GM18858 (cell line): ENCODE measurements around the gene ADAMTSL1.

Source experiments
- ATAC-seq: cut with Tn5 transposase; IDR thresholded peaks from one replicate; pipeline ENCODE4 v1.9.1; 2021; ENCODE audit not compliant: unreplicated experiment

Gene ADAMTSL1

DNA sequence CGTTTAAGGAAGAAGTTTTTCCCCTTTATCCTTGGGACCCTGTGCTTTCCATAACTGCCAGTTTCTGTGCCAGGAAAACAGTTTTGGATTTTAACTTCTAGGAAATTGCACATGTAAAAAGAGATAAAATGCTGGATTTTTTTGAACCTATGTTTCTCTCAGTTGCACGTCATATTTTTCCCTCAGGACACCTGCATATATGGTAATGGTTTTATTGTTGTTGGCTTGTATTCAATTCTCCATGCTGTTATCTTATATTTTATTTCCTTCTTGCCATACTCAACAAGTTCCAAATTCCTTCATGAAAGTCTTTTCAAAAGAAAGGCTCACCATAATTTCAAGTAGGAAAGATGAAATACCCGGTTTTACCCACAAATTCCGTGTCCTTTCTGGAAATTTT, 7.9 kb upstream of the ADAMTSL1 start:
- ATAC-seq, result no peak

DNA sequence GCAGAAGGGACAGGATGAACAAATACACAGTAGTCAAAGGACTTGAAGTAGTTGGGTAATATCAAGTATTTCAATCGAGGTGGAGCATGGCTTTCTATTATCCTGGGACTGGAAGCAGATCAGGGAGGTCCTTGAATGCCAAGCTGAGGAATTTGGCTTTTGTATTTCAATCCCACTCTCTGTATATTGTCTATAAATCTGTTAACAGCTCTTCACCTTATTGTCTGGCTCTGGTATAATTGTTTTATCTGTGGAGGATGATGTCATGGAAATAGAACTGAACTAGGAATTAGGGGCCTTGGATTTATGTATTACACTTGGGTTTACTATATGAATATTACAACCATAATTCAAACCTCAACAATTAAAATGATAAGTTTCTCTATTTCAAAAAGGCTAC, 6.3 kb upstream of the ADAMTSL1 start:
- no peak for ATAC-seq

DNA sequence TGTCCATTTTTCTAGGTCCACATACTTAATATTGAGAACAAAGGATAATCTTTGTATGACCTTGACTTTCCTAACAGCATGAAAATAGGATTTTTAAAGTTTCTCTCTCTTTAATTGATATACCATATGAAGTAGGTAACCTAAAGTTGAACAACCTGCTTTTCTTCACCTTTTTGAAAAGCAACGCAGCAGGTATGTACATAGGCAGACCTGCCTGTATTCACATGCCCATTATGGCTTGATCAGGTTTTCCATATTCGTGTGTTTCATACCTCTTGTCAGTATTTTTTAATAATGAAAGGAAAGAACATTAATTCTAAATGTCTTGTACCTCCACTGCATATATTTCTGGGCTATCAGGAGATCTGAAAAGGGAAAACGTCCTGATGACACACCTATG, 1.5 kb upstream of the ADAMTSL1 start:
- no peak for ATAC-seq

DNA sequence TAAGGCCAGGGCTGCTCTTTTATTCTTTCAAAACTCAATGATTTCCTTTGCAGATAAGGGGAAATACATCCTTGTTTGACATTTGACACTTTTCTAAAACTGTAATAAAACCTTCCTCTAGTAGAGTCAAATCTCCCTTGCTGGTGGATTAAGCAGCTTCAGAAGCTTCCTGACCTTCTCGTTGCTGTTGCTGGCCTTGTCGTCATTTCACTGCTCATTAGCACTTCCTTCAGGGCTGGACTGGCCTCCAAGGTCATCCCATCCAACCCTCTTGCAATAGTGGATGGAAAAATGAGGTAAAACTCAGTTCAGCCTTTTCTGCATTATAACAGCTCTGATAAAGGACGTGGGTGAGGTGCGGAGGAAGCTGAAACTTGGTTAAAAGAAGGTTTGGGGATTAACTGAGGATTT, 1.1 kb upstream of the ADAMTSL1 start:
- ATAC-seq, result no peak

DNA sequence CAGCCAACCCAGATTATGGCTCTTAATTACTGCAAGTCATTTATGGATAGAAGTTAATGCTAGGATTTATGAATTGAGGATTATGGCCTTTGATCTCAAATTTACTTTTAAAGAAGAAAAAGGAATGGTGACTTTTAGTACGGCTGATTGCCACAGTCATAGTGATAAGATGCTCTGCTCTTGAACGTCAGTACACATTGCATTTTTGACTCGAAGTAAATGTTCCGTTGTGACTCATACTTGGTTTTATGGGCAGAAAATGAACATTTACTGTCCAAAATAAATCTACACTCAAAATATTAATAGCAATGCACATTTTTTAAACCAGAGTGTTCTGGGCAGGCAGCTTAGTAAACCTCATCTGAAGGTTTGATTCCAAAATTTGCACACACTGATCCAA, 830 bp downstream of the ADAMTSL1 start:
- no peak for ATAC-seq

DNA sequence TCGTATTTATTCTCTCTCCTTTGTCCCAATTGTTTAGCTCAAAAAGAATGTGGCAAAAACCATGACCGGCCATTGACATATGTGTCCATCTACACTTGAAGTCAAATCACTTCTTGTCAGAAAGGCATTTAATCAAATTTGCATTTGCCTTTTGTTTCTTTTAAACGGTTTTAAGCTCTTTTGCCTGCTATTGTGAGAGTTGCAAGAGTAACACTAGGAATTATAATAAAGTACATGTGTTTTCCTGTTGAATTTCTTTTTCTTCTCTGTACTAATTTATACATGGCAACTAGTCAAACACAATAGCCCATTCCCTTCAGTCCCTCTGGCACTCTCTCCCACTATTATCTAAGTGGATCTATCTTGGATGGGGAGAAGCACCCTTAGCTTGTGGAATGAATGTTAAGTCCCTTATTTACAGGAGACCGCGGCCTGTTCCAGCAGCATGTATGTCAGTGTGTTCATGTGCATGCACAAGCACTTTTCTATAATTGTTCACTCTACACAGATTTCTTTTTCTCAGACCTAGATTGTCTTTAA, 3.2 kb downstream of the ADAMTSL1 start:
- ATAC-seq, result no peak

DNA sequence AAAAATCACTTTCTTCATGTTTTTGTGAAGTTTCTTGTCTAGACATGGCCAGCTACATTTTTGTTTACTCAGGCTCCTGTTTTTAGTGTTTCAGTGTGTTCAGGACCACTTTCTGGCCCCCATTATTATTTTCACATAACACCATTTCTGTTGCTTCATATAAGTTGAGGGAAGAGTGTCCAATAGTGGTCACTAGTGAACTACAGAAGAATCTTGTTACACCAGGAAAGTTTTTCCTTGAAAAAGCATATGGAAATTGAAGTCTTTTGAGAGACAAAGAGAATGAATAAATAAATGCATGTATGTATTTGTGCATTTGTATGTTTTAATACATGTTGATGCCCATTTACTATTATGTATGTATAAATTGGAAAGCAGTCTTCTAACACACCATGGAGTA, 3.8 kb downstream of the ADAMTSL1 start:
- no peak for ATAC-seq

DNA sequence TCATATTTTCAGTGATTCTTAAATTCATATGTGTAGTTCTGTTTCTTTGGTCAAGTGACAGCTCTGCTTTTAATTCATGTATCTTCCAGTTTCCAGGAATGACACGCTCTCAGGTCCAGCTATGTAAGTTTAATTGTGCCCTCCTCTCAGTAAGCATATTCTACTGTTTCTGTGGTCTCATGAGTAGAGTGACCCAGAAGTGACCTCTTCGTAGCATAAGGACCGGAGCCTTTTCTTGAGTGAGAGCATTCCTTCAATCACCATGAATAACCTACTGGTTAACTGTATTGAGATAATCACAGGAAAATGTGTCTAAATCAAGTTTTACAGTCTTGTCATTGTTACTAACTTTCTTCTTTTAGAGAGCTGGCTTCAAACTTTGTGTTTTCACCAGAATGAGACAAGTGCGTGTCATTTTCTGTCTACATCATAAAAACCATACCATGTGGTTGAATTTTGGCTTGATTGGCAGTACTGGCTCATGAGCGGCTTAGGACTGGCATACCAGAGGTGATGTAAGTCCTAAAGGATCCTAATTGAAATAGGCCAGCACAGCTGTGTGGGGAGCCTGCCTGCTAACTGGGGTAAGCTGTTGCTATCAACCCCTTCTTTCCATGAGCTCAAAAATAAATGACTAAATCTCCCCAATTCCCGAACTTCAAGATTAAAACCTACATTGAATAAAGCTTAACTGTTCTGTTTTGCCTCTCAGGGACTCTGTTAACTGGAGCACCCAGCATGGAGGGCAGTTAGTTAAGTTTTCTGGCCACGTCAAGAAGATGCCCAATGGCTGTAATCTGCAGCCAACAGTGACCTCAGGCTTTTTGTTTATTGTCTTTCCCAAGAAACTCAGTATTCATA, 4.8 kb downstream of the ADAMTSL1 start:
- ATAC-seq, result no peak

DNA sequence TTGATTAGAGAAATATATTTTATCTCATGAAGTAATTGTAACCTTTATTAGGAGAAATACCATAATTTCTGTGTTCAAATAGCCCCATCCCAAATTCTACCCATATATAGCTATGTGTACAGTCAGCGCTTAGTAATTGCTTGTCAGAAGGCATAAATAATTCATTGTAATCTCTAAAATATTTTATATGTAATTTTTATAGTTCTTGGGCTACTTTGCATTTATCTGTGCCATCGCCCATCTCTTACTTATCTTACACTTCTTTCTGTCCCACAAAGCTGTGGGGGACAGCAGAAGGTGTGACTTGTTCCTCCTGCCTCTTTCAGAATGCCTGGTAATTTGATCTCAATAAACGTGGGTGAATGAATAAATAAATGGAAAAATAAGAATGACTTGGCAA, 5.5 kb downstream of the ADAMTSL1 start:
- no peak for ATAC-seq

DNA sequence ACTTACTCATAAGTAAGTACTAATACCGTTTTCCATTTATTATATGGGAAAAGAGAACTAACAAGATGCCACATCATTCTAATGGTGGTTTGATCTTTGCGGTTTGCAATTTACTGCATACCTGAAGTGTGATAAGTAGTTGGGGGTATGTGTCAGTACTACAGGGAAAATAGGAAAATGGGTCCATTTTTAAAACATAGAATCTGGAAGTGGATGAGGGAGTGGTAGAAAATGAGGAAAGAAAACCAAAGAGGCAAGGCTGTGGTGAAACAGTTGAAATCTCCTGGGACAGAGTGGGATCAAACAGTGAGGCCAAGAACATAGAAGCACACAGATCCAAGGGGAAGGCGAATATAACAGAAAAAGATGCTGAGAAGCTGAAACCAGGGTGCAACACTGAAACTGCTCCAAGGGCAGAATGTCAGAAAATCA, 6.7 kb downstream of the ADAMTSL1 start:
- ATAC-seq, result no peak

DNA sequence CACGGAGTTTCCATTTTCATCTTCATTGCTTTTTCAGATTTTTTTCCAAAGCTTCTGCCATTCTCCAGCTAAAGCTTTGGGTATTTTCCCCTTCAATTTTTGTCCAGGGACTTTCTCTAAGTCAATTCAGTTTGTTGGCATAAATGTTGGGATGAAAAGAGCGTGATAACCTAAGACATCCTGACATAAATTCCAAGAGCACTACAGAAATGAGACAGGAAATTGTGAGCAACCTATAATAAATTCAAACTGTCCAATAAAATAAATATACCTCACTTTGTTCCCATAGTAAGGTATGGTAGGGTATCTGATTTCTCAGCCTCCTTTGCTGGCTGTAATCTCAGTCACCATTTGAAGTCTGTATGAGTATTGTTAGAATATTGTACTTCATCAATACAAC, 8.4 kb downstream of the ADAMTSL1 start:
- no peak for ATAC-seq

DNA sequence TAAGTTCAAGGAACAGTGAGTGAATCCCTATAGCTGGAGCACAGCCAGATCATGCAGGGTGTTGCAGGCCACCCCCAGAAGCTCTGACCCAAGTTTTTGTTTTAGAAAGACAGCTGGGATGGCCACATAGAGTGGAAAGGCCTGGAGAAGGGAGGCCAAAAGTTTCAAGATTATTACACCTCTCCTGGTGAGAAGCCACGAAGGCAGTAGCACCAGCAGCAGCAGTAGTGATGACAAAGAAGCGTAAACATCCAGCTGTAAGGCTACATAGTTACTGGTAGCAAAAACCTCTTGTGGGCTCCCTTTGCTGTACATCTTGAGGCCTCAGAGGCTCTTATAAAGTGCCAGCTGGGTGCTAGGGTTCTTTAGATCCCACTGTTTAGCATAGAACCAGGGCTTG, 11.8 kb downstream of the ADAMTSL1 start:
- ATAC-seq, result no peak

DNA sequence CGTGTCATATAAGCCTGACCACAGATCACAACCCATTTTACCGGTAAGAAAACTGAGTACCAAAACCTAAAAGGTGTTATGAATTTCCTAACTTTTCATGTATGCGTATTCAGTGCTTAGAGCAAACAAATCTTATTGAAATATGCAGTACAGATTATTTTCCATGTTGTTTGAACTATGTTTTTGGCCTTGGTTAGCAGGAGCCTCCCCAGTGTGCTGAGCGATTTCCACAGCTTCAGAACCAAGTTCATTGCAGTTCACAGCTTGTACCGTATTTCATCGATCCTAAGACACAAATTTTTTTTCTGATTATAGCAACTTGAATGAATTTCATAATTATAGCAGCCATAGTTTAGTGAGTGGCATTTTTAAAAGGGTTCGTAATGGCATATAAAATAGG, 13.7 kb downstream of the ADAMTSL1 start:
- ATAC-seq, result no peak

DNA sequence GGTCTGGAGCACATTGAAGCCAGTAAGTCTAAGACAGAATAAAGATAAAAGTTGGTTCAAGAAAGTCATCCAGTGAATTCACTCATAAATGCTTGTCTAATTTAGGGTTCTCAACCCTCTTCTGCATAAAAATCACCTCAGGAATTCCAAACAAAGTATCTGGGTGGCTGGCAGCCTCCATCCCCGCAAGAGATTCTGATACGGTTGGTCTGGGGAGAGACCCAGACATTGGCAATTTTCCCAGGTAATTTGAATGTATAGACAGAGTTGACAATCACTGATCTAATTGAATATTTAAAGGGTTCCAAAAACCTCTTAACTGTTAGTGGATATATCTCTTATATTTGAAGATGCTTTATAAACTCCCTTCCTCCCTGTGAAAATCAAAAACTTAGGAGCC, 14.9 kb downstream of the ADAMTSL1 start:
- ATAC-seq, result no peak

DNA sequence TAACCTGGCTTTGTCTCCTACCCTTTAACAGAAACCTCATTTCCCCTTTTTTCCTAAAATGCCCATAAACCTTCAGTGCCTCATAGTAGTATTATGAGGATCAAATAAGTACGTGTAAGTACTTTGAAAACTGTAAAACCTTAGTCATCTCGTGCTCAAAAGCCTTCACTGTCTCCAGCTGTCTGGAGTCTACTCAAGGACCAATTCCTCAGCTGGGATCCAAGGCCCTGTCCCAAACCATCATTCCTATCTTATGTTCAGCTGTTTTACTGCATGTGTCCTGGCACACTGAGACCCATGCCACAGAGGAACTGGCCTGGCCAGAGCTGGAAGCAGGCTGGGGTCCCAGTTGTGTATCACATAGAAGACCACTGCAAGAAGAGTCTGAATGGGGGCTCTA, 15.9 kb downstream of the ADAMTSL1 start:
- ATAC-seq, result no peak

DNA sequence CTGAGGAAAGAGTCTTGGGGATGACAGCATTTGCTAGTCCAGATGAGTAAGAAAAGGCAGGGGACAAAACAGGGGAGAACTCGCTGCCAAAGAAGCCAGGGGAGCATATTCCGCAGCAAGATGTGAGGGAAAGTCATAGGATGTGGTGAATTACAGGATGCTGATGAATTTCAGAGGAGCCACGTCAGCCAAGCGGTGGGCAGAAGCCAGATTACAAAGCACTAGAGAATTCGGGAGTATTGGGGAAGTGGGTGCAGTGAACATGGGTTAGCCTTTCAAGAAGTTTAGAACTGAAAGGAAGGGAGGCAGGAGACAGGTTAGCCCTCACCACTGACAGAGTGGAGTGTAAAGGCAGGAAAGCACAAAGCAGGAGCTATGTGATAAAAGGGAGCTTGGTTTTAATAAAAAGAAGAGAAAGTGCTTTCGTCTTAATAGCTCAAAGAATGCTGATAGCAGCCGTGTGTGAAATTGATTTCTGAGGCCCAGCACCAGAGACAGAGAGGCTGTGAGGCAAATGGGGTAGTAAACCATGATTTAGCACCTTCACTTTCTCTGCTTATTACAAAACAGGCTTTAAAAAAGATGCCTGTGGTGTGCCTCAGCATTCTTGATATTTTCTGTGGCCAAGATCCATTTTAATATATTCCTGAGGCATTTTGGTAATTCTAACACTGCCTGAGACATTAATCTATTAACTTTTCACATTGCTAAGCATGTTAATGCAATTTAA, 16.9 kb downstream of the ADAMTSL1 start:
- ATAC-seq, result no peak

DNA sequence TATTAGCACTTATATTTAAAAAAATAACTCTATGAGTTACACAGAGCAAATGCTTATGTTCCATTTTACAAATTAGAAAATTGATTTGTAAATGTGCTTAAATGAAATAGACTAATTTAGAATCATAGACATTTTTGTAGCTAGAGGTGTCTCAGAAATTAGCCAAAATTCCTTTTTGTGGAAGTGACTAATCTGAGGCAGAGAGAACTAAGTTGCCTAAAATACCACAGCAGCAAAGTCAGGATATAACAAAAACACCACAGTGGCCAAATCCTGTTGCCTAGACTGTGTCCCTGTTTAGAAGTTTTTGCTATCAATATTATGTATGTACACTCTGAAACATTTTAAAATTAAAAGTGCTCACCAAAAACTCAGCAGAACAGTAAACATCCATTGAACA, 18.7 kb downstream of the ADAMTSL1 start:
- ATAC-seq, result no peak

DNA sequence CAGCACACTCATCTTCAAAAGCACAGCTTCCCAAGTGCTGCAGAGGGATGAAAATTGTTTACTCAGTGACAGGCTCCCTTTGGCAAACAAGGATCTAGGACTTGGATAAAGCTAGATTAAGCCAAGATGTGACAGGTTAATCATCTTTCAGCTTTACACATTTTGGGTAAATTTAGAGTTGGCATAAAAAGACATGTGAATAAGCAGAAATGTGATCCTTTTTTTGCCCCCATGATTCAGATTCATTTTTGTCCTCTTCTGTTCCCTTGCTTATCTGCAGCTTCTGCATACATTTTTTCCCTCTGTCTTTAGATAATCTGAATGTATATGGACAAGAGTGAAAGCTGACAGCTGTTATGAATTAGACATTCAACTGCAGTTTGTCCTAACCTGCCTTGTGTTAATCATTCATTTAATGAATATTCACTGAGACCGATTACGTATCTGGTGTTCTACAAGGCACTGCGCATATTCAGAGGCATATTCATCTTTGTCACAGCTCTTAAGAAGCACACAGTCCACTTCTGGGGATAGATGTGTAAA, 19.6 kb downstream of the ADAMTSL1 start:
- ATAC-seq, result no peak

DNA sequence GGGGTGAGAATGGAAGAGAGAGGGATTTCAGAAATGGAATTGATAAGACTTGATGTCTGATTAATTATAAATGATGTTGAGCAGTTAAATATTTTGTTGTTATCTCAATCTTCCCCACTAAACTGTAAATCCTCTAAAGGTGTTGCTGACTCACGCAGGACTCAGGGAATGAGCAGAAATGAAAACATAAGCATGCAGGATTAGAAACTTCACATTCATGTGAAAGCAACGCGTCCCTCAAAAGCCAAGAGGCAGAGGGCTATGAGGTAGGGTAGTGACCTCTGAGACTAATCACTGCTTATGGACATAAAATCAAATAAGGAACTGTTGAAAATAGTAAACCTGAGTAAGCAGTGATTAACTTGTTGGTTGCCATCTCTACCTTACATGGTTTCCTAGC, 21.1 kb downstream of the ADAMTSL1 start:
- no peak for ATAC-seq

DNA sequence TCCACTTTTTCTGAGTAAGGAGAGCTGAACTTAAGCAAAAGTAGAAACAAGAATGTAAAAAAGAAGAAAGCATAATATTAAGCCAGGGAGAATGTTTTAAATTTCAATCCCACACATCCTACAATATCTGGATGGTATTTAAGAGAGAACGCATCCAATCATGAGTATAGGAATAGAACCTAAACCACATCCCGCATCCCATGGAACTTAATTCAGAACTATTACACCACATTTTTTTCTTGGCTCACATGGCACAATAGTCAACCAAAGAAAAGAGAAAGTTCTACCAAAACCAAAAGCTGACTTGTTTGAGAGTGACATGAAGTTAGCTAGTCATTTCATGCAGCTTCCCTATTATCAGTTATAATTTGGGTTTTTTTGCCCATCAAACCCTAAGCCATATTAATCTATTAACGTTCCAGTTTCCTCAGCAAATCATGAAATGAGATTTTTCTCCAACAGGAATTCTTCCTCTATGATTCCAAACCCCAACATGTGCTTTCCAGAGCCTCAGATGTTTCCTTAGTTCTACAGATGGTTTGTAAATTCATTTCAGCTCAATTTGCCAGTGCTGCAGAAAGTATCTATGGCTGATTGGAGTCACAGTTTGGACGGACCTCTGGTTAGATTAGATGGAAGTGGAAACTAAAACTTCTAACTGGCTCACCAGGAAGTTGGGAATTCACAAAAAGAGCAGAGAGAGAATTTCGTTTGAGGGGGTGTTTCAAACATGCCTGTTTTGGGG, 22.5 kb downstream of the ADAMTSL1 start:
- ATAC-seq, result no peak

DNA sequence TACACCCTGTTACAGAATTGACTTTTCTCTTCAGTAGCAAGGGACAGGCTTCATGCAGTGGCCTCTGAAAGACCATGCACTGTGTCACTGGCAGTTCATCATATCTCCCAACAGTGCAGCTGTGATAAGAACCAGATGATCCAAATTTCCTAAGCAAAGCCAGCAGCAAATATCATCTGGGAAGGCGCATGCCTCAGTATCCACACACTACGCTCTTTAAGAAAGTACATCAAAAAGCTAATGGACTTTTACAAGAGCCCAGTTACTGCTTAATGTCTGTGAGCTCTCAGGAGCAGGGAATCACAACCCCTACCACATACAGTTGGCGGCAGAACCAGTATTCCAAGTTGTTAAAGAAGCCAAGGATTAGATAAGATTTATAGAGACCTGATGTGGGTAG, 25.1 kb downstream of the ADAMTSL1 start:
- no peak for ATAC-seq
